Measurements from ENCODE around the gene TFR2. TPM values are rescaled to one million over a fixed set of nuclear protein-coding genes. Genes with fewer than 3 reads are reported as not detected.

The TFR2 gene
- total RNA-seq, 1 experiment from 2014 or later, result 5.7 TPM

- Mint-ChIP-seq H3K4me3 (no peak overlapping the region), H3K4me1 (peaks cover 18% of the 10 kb centered on the region), H3K9me3 (no peaks in the 10 kb centered on the region), H3K27ac (0 out of 2 replicates have a peak overlapping the region, but pooled peaks have one; percentile 27), H3K27me3 (ENCODE audit: low read depth) (no peaks in the 10 kb centered on the region; the same call in 1 of the 2 replicates), H3K36me3 (peaks cover 4% of the 10 kb centered on the region; the same call in 1 of the 2 replicates)
- CTCF ChIA-PET, result interaction anchor here (1.0 to 5.2 kb wide), 5 partner anchors 11 to 114 kb away, joined by 3 to 67 read pairs (median 41); partner anchors contain the start of gene PCOLCE
- POLR2A ChIA-PET, result interaction anchor here (0.6 kb wide), 1 partner anchor 131 kb away, joined by 4 read pairs; no protein-coding TSS in a partner anchor
- ATAC-seq, result no peak
- TF ChIP-seq ZNF138 (CRISPR knock-in tag; conservative IDR thresholded peaks at IDR 0.05), result no peak
- no peak for TF ChIP-seq ATF2 (CRISPR knock-in tag; IDR thresholded peaks at IDR 0.05; ENCODE audit: borderline replicate concordance, low read depth)
- TF ChIP-seq ATF6 (CRISPR knock-in tag; IDR thresholded peaks at IDR 0.05), result no peak
- TF ChIP-seq MXD4 (CRISPR knock-in tag; IDR thresholded peaks at IDR 0.05; ENCODE audit: borderline replicate concordance), result no peak
- no peak for TF ChIP-seq HMGXB4 (CRISPR knock-in tag; IDR thresholded peaks at IDR 0.05)
- no peak for TF ChIP-seq ZBTB43 (CRISPR knock-in tag; IDR thresholded peaks at IDR 0.05)
- no peak for DNase-seq (ENCODE audit: low spot score)
These were observed 58.7 kb downstream of the TFR2 start for GRCh38 chr7:100582650-100583049.

- peaks cover 4% of the 10 kb centered on the region; the same call in 1 of the 2 replicates for H3K36me3 Mint-ChIP-seq
- H3K9me3 Mint-ChIP-seq, result no peaks in the 10 kb centered on the region
- TF ChIP-seq JAZF1 (CRISPR knock-in tag; IDR thresholded peaks at IDR 0.05) (no peak), ZMAT4 (CRISPR knock-in tag; IDR thresholded peaks at IDR 0.05) (no peak), SMAD4 (CRISPR knock-in tag; IDR thresholded peaks at IDR 0.05) (no peak), CBFB (CRISPR knock-in tag; IDR thresholded peaks at IDR 0.05; ENCODE audit: low read depth) (no peak), SMAD3 (CRISPR knock-in tag; IDR thresholded peaks at IDR 0.05; ENCODE audit: borderline replicate concordance) (no peak)
- ATAC-seq (no peak), DNase-seq (ENCODE audit: low spot score) (no peak)
- peaks cover 18% of the 10 kb centered on the region for H3K4me1 Mint-ChIP-seq
- ChIA-PET CTCF (no interaction called here), POLR2A (no interaction called here)
- 0 out of 2 replicates have a peak overlapping the region, but pooled peaks have one; percentile 27 for H3K27ac Mint-ChIP-seq
- no peaks in the 10 kb centered on the region for H3K27me3 Mint-ChIP-seq (ENCODE audit: low read depth)
- no peak overlapping the region for H3K4me3 Mint-ChIP-seq
These were observed 59.2 kb downstream of the TFR2 start for GRCh38 chr7:100582041-100582579.

- H3K4me1 Mint-ChIP-seq, result peaks cover 18% of the 10 kb centered on the region
- no peak for ATAC-seq
- no peak overlapping the region for H3K4me3 Mint-ChIP-seq
- TF ChIP-seq TEAD4 (CRISPR knock-in tag; IDR thresholded peaks at IDR 0.05), result no peak
- no peak for TF ChIP-seq USF1 (CRISPR knock-in tag; IDR thresholded peaks at IDR 0.05)
- TF ChIP-seq CDX4 (CRISPR knock-in tag; IDR thresholded peaks at IDR 0.05; ENCODE audit: borderline replicate concordance), result no peak
- no peak for TF ChIP-seq SP1 (CRISPR knock-in tag; conservative IDR thresholded peaks at IDR 0.05)
- no peak for DNase-seq (ENCODE audit: low spot score)
- POLR2A ChIA-PET, result no interaction called here
- H3K27ac Mint-ChIP-seq, result no peak overlapping the region
- CTCF ChIA-PET, result no interaction called here
- H3K36me3 Mint-ChIP-seq, result peaks cover 7% of the 10 kb centered on the region; the same call in 1 of the 2 replicates
- H3K27me3 Mint-ChIP-seq (ENCODE audit: low read depth), result no peaks in the 10 kb centered on the region
- no peaks in the 10 kb centered on the region for H3K9me3 Mint-ChIP-seq
These were observed 60.7 kb downstream of the TFR2 start for GRCh38 chr7:100580466-100581283.
